CD4-positive, CD25-positive, alpha-beta regulatory T cell (primary cell): ENCODE results near the gene MYO1F. TPM values are rescaled to one million over a fixed set of nuclear protein-coding genes. Genes with fewer than 3 reads are reported as not detected.
A peak's percentile ranks its signal among the peaks of the same experiment; 100 is the strongest.

Experiments used
- ATAC-seq, 2 donors: fragments of 150-1000 bp; cut with Tn5 transposase; one replicate each; pipeline ENCODE4 v1.10.0; 2021; ENCODE audit warnings: low read depth in 2 of 2, moderate number of reproducible peaks in 2 of 2, moderate library complexity in 1 of 2
- DNase-seq, 3 donors: peaks; one replicate each; pipeline versions ENCODE4 v3.0.0 to v3.0.0-alpha.2; 2012 to 2022; ENCODE audit warnings: mixed read lengths in 1 of 3
- H3K27ac ChIP-seq: one replicate; pipeline ENCODE4 v1.7.0; 2013; ENCODE audit warnings: mild to moderate bottlenecking, low read length; ENCODE audit not compliant: insufficient read depth, poor library complexity, severe bottlenecking
- H3K27me3 ChIP-seq: one replicate; pipeline ENCODE4 v1.7.0; 2013; ENCODE audit warnings: low read length; ENCODE audit not compliant: control insufficient read depth, insufficient read depth
- H3K36me3 ChIP-seq: one replicate; pipeline ENCODE4 v1.7.0; 2013; ENCODE audit warnings: mild to moderate bottlenecking, low read length, moderate library complexity; ENCODE audit not compliant: control insufficient read depth, insufficient read depth
- H3K4me1 ChIP-seq: 2 replicates; pipeline ENCODE4 v1.7.0; 2013; ENCODE audit warnings: mild to moderate bottlenecking, low read length; ENCODE audit not compliant: insufficient read depth, control insufficient read depth, poor library complexity, severe bottlenecking
- H3K4me3 ChIP-seq: one replicate; pipeline ENCODE4 v1.7.0; 2013; ENCODE audit warnings: low read depth, mild to moderate bottlenecking, low read length, moderate library complexity
- H3K9me3 ChIP-seq, 2 experiments: 1 replicate in 1 of 2; 2 replicates in 1 of 2; pipeline ENCODE4 v1.7.0; 2013; ENCODE audit warnings: low read length in 2 of 2, mild to moderate bottlenecking in 1 of 2, moderate library complexity in 1 of 2; ENCODE audit not compliant: control insufficient read depth in 2 of 2
- H3K27ac Mint-ChIP-seq, 3 donors: one replicate each; pipeline ENCODE4 v1.8.0; 2020 to 2022; ENCODE audit warnings: mild to moderate bottlenecking in 3 of 3, mixed read lengths in 3 of 3, moderate library complexity in 2 of 3
- H3K27me3 Mint-ChIP-seq: one replicate; pipeline ENCODE4 v1.8.0; 2022; ENCODE audit warnings: mild to moderate bottlenecking, mixed read lengths
- H3K36me3 Mint-ChIP-seq: one replicate; pipeline ENCODE4 v1.8.0; 2020; ENCODE audit warnings: mixed read lengths
- H3K4me1 Mint-ChIP-seq, 4 donors: one replicate each; pipeline ENCODE4 v1.8.0; 2020 to 2022; ENCODE audit warnings: mixed read lengths in 4 of 4, mild to moderate bottlenecking in 1 of 4
- H3K4me3 Mint-ChIP-seq, 4 donors: one replicate each; pipeline ENCODE4 v1.8.0; 2020 to 2022; ENCODE audit warnings: mild to moderate bottlenecking in 4 of 4, mixed read lengths in 4 of 4, moderate library complexity in 3 of 4
- H3K9me3 Mint-ChIP-seq, 7 donors: one replicate each; pipeline ENCODE4 v1.8.0; 2020 to 2022; ENCODE audit warnings: mixed read lengths in 7 of 7, mild to moderate bottlenecking in 3 of 7, moderate library complexity in 2 of 7
- polyA plus RNA-seq, 4 donors: library from polyadenylated mRNA; unstranded; fragments of 300-500 nt; fragmentation: Illumina TruSeq; gene quantifications; one replicate each; pipeline ENCODE4 v1.2.3, GENCODE V29; 2021
- total RNA-seq: library from RNA; stranded (reverse); gene quantifications from one replicate; pipeline ENCODE4 v1.2.3, GENCODE V29; 2022

Gene MYO1F
- total and polyA plus RNA-seq, 5 donors from 2014 or later, result 45.3 to 289 (median 74.0) TPM

DNA sequence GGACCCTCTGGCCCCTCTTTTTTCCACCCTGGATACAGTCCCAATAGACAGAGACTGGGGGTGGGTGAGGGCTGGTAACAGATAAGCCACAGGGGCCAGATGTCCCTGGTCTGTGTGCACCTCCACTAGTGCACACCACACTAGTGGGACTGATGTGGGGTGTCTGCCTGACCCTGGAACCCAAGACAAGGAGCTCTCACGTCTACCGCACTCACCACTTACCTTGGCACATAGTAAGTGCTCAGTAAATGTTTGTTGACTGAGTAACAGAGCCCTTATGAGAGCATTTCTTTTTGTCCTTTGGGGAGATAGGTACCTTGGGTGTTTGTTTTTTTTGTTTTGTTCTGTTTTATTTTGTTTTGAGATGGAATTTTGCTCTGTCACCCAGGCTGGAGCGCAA is 40.1 kb downstream of the MYO1F start:
- Histone ChIP-seq H3K27me3 (no peaks in the 10 kb centered on the region), H3K27ac (no peak overlapping the region), H3K36me3 (peaks cover 58% of the 10 kb centered on the region), H3K4me3 (no peak overlapping the region), H3K9me3 (no peaks in the 10 kb centered on the region), H3K4me1 (no peaks in the 10 kb centered on the region)
- Mint-ChIP-seq H3K9me3 (no peaks in the 10 kb centered on the region), H3K27me3 (no peaks in the 10 kb centered on the region), H3K4me1 (peaks cover 0 to 5% (median 0%) of the 10 kb centered on the region in 4 donors), H3K4me3 (no peak overlapping the region), H3K27ac (peak overlapping the region in 1 of 3 donors; percentile 20), H3K36me3 (peaks cover 4% of the 10 kb centered on the region)
- DNase-seq (no peak), ATAC-seq (no peak)

DNA sequence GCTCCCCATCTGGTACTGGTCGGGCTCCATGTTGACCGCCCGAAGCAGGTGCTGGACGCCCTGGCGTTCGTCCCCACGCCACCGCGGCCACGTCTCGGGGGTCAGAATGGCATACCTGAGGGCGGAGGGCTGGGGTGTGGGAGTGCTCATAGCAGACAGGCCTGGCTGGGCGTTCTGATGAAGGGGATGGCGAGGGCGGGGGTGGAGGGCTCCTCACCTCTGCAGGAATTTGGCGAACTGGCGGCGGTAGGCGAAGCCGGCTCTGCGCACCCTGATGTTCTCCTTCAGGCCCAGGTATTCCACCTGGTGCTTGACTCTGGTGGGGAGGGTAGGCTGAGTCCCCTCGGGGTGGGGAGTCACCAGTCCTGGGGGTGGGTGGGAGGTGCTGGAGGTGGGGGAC is 41.0 kb downstream of the MYO1F start:
- Histone ChIP-seq H3K9me3 (no peaks in the 10 kb centered on the region), H3K4me1 (no peaks in the 10 kb centered on the region), H3K36me3 (peaks cover 57% of the 10 kb centered on the region), H3K4me3 (no peak overlapping the region), H3K27ac (no peak overlapping the region), H3K27me3 (no peaks in the 10 kb centered on the region)
- peaks cover 0 to 6% (median 0%) of the 10 kb centered on the region in 4 donors for H3K4me1 Mint-ChIP-seq
- H3K27me3 Mint-ChIP-seq, result no peaks in the 10 kb centered on the region
- no peak overlapping the region for H3K4me3 Mint-ChIP-seq
- no peak for ATAC-seq
- no peak for DNase-seq
- peak overlapping the region in 2 of 3 donors; percentile 22 to 70 for H3K27ac Mint-ChIP-seq
- H3K36me3 Mint-ChIP-seq, result peaks cover 4% of the 10 kb centered on the region
- no peaks in the 10 kb centered on the region for H3K9me3 Mint-ChIP-seq

DNA sequence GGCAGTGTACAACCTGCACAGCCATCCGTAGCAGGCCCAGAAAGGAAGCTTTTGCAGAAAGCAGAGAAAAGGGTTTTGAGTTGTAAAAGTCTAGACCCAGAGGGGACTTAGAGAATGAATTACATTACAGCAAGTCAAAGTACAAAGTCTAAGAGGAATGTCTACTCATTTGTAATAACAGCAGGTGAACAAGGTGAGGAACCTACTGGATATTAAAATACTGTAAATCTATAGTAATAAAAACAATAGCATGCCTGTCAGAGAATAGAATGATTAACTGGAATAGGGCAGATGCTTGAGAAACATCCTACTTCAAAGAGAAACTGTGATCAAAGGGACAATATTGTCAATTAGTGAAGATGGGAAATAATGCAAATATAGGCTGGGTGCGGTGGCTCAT is 45.0 kb downstream of the MYO1F start:
- DNase-seq, result no peak
- H3K36me3 ChIP-seq, result peaks cover 65% of the 10 kb centered on the region
- H3K27ac Mint-ChIP-seq, result peak overlapping the region in 2 of 3 donors; percentile 14 to 71
- H3K4me1 Mint-ChIP-seq, result peaks cover 0 to 12% (median 5%) of the 10 kb centered on the region in 4 donors
- no peaks in the 10 kb centered on the region for H3K9me3 Mint-ChIP-seq
- H3K27ac ChIP-seq, result no peak overlapping the region
- ATAC-seq, result no peak
- no peak overlapping the region for H3K4me3 ChIP-seq
- H3K36me3 Mint-ChIP-seq, result peaks cover 23% of the 10 kb centered on the region
- no peaks in the 10 kb centered on the region for H3K4me1 ChIP-seq
- H3K27me3 Mint-ChIP-seq, result no peaks in the 10 kb centered on the region
- H3K27me3 ChIP-seq, result no peaks in the 10 kb centered on the region
- no peak overlapping the region for H3K4me3 Mint-ChIP-seq
- no peaks in the 10 kb centered on the region for H3K9me3 ChIP-seq

DNA sequence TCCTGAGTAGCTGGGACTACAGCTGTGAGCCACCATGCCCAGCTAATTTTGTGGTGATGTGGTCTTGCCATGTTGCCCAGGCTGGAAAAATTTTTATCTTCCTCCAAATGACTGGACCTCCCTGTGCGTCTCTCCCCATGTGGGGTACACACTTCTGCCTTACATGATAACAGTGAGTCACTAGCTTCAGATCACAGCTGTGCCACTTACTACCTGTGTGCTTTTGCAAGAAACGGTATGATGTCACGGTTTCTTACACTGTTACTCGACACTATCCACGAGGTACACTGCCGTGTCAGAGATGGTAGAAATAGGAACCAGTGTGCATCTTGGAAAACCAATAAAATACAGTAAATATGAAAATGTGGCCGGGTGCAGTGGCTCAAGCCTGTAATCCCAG is 45.8 kb downstream of the MYO1F start:
- peaks cover 67% of the 10 kb centered on the region for H3K36me3 ChIP-seq
- H3K27ac ChIP-seq, result no peak overlapping the region
- DNase-seq, result no peak
- no peak for ATAC-seq
- Mint-ChIP-seq H3K9me3 (no peaks in the 10 kb centered on the region), H3K36me3 (peaks cover 29% of the 10 kb centered on the region), H3K27ac (peak overlapping the region in 2 of 3 donors; percentile 40 to 71), H3K4me3 (no peak overlapping the region), H3K27me3 (no peaks in the 10 kb centered on the region), H3K4me1 (peaks cover 0 to 17% (median 5%) of the 10 kb centered on the region in 4 donors)
- H3K4me1 ChIP-seq, result no peaks in the 10 kb centered on the region
- H3K27me3 ChIP-seq, result no peaks in the 10 kb centered on the region
- H3K4me3 ChIP-seq, result no peak overlapping the region
- no peaks in the 10 kb centered on the region for H3K9me3 ChIP-seq

DNA sequence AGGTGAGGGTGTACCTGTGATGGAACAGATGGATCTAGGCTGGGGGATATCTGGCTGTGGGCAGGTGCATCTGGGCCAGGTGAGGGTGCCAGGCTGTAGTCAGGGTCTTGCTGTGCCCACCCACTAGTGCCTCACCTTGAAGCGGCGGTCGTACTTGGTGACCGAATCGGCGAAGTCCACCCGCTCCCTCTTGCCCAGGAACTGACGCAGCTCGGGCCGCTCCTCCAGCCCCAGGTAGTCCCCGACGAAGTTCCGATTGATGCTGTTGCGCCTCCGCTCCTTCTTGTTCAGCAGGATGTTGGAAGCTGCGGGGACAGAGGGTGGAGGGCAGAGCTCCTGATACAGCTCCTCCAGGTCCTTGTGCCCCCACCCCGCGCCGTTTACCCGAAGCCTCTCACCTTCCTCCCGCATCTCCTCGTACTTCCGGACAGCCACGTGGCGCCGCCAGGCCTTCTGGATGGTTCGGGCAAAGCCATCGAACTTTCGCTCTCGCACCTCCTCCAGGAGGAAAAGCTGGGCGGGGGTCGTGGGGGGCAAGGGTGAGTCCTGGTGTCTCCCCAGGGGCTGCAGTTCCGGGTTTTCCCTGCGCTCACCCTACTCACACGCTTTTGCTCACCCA is 47.1 kb downstream of the MYO1F start:
- no peaks in the 10 kb centered on the region for H3K9me3 ChIP-seq
- no peak overlapping the region for H3K4me3 ChIP-seq
- H3K4me1 Mint-ChIP-seq, result peaks cover 0 to 17% (median 5%) of the 10 kb centered on the region in 4 donors
- peaks cover 25% of the 10 kb centered on the region for H3K36me3 Mint-ChIP-seq
- H3K27ac ChIP-seq, result no peak overlapping the region
- H3K4me1 ChIP-seq, result no peaks in the 10 kb centered on the region
- H3K9me3 Mint-ChIP-seq, result no peaks in the 10 kb centered on the region
- H3K27me3 Mint-ChIP-seq, result no peaks in the 10 kb centered on the region
- H3K27ac Mint-ChIP-seq, result peak overlapping the region in 1 of 3 donors; percentile 87
- no peak for DNase-seq
- H3K27me3 ChIP-seq, result no peaks in the 10 kb centered on the region
- H3K4me3 Mint-ChIP-seq, result no peak overlapping the region
- ATAC-seq, result no peak
- peaks cover 71% of the 10 kb centered on the region for H3K36me3 ChIP-seq

DNA sequence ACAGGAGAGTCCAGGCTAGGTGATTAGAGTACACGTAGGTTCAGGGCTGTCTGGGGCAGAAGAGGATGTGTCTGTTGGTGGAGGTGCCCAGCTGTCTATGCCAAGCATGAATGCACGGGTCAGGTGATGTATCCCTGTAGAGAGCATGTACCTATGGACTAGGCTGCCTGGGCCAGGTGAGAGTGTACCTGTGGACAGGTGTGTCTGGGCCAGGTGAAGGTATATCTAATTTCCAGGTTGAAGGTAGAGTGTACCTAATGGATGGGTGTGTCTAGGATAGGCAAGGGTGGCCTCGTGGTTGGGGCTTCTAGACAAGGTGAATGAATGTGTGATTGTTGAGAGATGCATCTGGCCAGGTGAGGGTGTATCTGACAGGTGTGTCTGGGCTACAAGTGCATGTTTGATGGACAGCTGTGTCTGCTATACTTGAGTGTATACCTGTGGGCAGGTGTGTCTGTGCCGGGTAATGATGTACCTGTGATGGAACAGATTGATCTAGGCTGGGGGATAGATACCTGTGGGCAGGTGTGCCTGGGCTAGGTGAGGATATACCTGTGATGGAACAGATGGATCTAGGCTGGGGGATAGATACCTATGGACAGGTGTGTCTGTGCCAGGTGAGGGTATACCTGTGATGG is 47.8 kb downstream of the MYO1F start:
- DNase-seq (no peak), ATAC-seq (no peak)
- H3K27me3 ChIP-seq, result no peaks in the 10 kb centered on the region
- H3K36me3 Mint-ChIP-seq, result peaks cover 28% of the 10 kb centered on the region
- peak overlapping the region in 1 of 4 donors; percentile 9 for H3K4me3 Mint-ChIP-seq
- H3K4me1 ChIP-seq, result no peaks in the 10 kb centered on the region
- H3K9me3 Mint-ChIP-seq, result no peaks in the 10 kb centered on the region
- H3K4me1 Mint-ChIP-seq, result peaks cover 0 to 17% (median 5%) of the 10 kb centered on the region in 4 donors
- no peaks in the 10 kb centered on the region for H3K27me3 Mint-ChIP-seq
- no peak overlapping the region for H3K27ac ChIP-seq
- no peaks in the 10 kb centered on the region for H3K9me3 ChIP-seq
- H3K27ac Mint-ChIP-seq, result peak overlapping the region; percentile 62 to 87 (median 83)
- peaks cover 77% of the 10 kb centered on the region for H3K36me3 ChIP-seq
- no peak overlapping the region for H3K4me3 ChIP-seq

DNA sequence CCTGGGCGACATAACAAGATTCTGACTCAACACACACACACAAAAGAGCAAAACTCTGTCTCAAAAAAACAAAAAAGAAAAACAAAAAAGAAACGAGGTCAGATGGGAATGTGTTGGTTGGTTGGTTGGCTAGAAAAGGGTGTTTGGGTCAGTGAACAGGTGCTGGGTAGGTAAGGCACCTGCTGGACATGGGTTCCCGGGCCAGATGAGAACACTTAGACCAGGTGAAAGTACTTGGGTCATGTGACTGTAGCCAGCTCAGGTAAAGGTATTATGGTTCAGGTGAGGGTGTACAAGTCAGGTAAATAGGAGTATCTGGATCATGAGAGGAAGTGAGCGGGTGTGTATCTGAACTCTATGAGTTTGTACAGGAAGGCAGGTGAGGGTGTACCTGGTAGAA is 48.7 kb downstream of the MYO1F start:
- H3K36me3 ChIP-seq, result peaks cover 73% of the 10 kb centered on the region
- ATAC-seq (no peak), DNase-seq (no peak)
- H3K4me1 Mint-ChIP-seq, result peaks cover 0 to 17% (median 5%) of the 10 kb centered on the region in 4 donors
- H3K4me3 Mint-ChIP-seq, result no peak overlapping the region
- no peaks in the 10 kb centered on the region for H3K4me1 ChIP-seq
- no peaks in the 10 kb centered on the region for H3K9me3 Mint-ChIP-seq
- H3K27me3 Mint-ChIP-seq, result no peaks in the 10 kb centered on the region
- no peaks in the 10 kb centered on the region for H3K27me3 ChIP-seq
- H3K4me3 ChIP-seq, result no peak overlapping the region
- H3K36me3 Mint-ChIP-seq, result peaks cover 29% of the 10 kb centered on the region
- no peak overlapping the region for H3K27ac ChIP-seq
- peak overlapping the region in 2 of 3 donors; percentile 79 to 83 for H3K27ac Mint-ChIP-seq
- H3K9me3 ChIP-seq, result no peaks in the 10 kb centered on the region
